ENCODE data around the gene SLC22A16.

GRCh38 chr6:110488606-110489190 lies 12.3 kb upstream of the SLC22A16 start:
- TF ChIP-seq CTCF (IDR thresholded peaks at IDR 0.05; ENCODE audit: low read depth, low read length) (no peak), EZH2phosphoT487 (IDR thresholded peaks at IDR 0.05; ENCODE audit: low read depth) (no peak)

Measured in OCI-LY3 (cell line).